Ovary (tissue), 9 donors: ENCODE data around the gene NGRN. TPM values are rescaled to one million over a fixed set of nuclear protein-coding genes. Genes with fewer than 3 reads are reported as not detected.

Source experiments
- DNase-seq, 5 donors: peaks; one replicate each; pipeline ENCODE4 v3.0.0-alpha.2; 2019 to 2020
- H3K27ac ChIP-seq, 2 donors: fragments of 200-600 bp; one replicate each; pipeline versions ENCODE4 v1.5.1 to v1.8.0; 2019 to 2022
- H3K27me3 ChIP-seq: fragments of 200-600 bp; one replicate; pipeline ENCODE4 v1.8.0; 2022
- H3K36me3 ChIP-seq: fragments of 200-600 bp; sonication (generic); one replicate; pipeline ENCODE4 v1.5.1; 2019
- H3K4me1 ChIP-seq: one replicate; pipeline ENCODE4 v1.8.1; 2013; ENCODE audit warnings: mild to moderate bottlenecking, moderate library complexity; ENCODE audit not compliant: insufficient read depth
- H3K4me3 ChIP-seq: fragments of 200-600 bp; sonication (generic); one replicate; pipeline ENCODE4 v1.5.1; 2017
- H3K9me3 ChIP-seq, 2 donors: fragments of 200-600 bp in 1 of 2; sonication (generic) in 1 of 2; one replicate each; pipeline versions ENCODE4 v1.5.1 to v1.8.1; 2013 to 2019; ENCODE audit warnings: mild to moderate bottlenecking in 1 of 2, moderate library complexity in 1 of 2
- EP300 ChIP-seq: sonication (generic); formaldehyde crosslinking; IDR thresholded peaks from one replicate; pipeline ENCODE4 v1.6.1; 2017; ENCODE audit warnings: antibody characterized with exemption
- POLR2A ChIP-seq: fragments of 450-650 bp; IDR thresholded peaks from one replicate; pipeline ENCODE4 v1.6.1; 2017; ENCODE audit warnings: antibody characterized with exemption, mild to moderate bottlenecking, moderate library complexity
- WGBS, 3 donors: extraction: QIAGEN DNeasy Blood & Tissue Kit in 1 of 3; methylation state at CpG; one replicate each; pipeline versions ENCODE4 v1.1.5 to v1.1.7; 2013 to 2017; 5-methylcytosine and 5-hydroxymethylcytosine counted together
- intact Hi-C, 4 donors: fragments of 100-400 bp; cut with DNase I; formaldehyde crosslinking; loops; one replicate each; pipeline versions ENCODE4 v1.11.0 to v1.15.1; 2022 to 2023
- polyA plus RNA-seq, 2 donors: library from polyadenylated mRNA; stranded (reverse); fragments of 200-250 nt in 1 of 2; fragments of 350-450 nt in 1 of 2; fragmentation: Illumina TruSeq in 1 of 2; extraction: RNeasy Lipid Tissue Mini Kit (QIAGEN cat#74804) in 1 of 2; gene quantifications; one replicate each; pipeline ENCODE4 v1.2.3, GENCODE V29; 2013 to 2014
- total RNA-seq, 7 donors: library from RNA; depleted of rRNA in 2 of 7; stranded (reverse); fragments of >200 nt in 2 of 7; fragmentation: NEBNext Ultra II Directional in 3 of 7; extraction: Animal tissue kit (Norgen Biotek cat#: 25700) in 3 of 7; gene quantifications; one replicate each; pipeline versions ENCODE4 v1.1.0 to v1.2.4, GENCODE V29; 2016 to 2023
- TF ChIP-seq, protein P1 (sequence below), 3 donors: fragments of 450-650 bp in 2 of 3; fragments of 200-600 bp in 1 of 3; IDR thresholded peaks; one replicate each; pipeline versions ENCODE4 v1.5.1 to v1.8.0; 2016 to 2022; ENCODE audit warnings: antibody characterized with exemption in 3 of 3, mild to moderate bottlenecking in 1 of 3
- donor health status: DM: no; HTN: no; CAD: no; lungs with moderate emphysema.
- donor health status: DM: no; HTN: no; CAD: no.
- donor health status: Bipolar disorder and iron deficiency.
- donor health status: DM: yes; HTN: yes; CAD: no.
- donor health status: DM: no; HTN: no; CAD: no.
- donor health status: DM: yes; HTN: yes; CAD: no.

Gene NGRN
- total and polyA plus RNA-seq, 9 donors: 52.8 to 112 (median 86.0) TPM

DNA sequence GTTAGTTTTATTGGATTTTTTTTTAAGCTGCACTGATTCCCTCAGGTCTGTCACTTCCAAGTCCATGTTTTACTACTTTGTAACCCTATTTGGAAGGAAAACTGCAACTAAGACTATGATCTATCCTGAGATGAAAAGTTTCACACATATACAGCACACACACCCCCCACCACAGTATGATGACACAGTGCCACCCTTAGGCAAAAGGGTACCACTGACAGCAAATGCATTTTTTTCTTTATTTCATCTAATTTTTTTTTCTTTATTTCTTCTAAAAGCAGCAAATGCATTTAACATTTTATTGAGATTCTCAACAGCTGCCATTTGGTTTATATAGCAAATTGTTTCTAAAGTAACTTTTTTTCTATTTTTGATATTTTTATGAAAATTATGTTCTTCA lies 21.2 kb downstream of the NGRN start:
- Histone ChIP-seq H3K4me1 (no peaks in the 10 kb centered on the region), H3K36me3 (no peaks in the 10 kb centered on the region), H3K27me3 (no peaks in the 10 kb centered on the region), H3K9me3 (no peaks in the 10 kb centered on the region), H3K27ac (no peak overlapping the region), H3K4me3 (no peak overlapping the region)
- no peak for TF ChIP-seq POLR2A
- TF ChIP-seq, protein P1, sequence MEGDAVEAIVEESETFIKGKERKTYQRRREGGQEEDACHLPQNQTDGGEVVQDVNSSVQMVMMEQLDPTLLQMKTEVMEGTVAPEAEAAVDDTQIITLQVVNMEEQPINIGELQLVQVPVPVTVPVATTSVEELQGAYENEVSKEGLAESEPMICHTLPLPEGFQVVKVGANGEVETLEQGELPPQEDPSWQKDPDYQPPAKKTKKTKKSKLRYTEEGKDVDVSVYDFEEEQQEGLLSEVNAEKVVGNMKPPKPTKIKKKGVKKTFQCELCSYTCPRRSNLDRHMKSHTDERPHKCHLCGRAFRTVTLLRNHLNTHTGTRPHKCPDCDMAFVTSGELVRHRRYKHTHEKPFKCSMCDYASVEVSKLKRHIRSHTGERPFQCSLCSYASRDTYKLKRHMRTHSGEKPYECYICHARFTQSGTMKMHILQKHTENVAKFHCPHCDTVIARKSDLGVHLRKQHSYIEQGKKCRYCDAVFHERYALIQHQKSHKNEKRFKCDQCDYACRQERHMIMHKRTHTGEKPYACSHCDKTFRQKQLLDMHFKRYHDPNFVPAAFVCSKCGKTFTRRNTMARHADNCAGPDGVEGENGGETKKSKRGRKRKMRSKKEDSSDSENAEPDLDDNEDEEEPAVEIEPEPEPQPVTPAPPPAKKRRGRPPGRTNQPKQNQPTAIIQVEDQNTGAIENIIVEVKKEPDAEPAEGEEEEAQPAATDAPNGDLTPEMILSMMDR (IDR thresholded peaks at IDR 0.05): no peak
- no peak for TF ChIP-seq EP300
- intact Hi-C loops: no loop called here
- DNase-seq: no peak

DNA sequence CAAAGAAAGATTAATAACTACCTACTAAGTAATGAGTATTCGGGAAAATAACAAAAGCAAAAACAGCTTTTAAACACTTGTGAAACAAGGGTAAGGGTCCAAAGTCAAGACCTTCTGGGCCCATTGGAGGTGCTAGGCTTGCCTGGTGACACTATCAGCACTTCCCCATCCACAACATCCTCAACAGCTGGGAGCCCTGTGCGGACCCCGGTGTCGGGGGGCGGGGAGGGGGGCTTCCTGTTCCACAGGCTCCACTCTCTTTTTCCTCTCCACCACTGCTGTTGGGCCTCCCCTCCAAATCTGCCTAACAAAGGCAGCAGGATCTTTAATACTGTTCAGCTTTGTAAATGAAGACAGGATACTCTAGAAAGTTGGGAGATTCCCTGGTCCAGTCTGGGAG lies 21.6 kb downstream of the NGRN start:
- no peak for DNase-seq
- Histone ChIP-seq H3K9me3 (no peaks in the 10 kb centered on the region), H3K4me3 (no peak overlapping the region), H3K4me1 (no peaks in the 10 kb centered on the region), H3K27ac (no peak overlapping the region), H3K36me3 (no peaks in the 10 kb centered on the region), H3K27me3 (no peaks in the 10 kb centered on the region)
- TF ChIP-seq POLR2A: no peak
- TF ChIP-seq, protein P1 (IDR thresholded peaks at IDR 0.05): no peak
- no peak for TF ChIP-seq EP300
- 42 to 56% (median 52%) methylated on average over 5 of the region's 5 CpGs for WGBS, 3 donors
- intact Hi-C loops: no loop called here

DNA sequence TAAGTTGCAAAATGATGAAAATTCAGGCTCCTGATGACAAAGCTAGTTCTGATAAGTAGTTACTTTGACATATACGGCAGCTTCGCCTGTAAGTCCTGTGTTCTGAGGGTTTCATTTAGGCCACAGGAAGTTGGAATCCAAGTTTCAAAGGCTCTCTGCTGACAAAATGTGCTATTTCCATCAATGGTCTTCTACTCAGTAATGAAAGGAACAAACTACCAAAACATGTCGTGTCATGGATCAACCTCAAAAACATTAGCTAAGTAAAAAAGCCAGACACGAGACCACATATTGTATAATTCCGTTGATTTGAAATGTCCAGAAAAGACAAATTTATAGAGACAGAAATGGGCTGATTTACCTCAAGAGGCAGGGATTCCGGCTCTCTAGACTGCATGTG lies 22.5 kb downstream of the NGRN start:
- Histone ChIP-seq H3K27ac (no peak overlapping the region), H3K36me3 (no peaks in the 10 kb centered on the region), H3K9me3 (no peaks in the 10 kb centered on the region), H3K4me3 (no peak overlapping the region), H3K27me3 (no peaks in the 10 kb centered on the region), H3K4me1 (no peaks in the 10 kb centered on the region)
- DNase-seq: no peak
- WGBS, 3 donors: 90 to 97% (median 92%) methylated on average over 6 of the region's 6 CpGs
- TF ChIP-seq, protein P1 (IDR thresholded peaks at IDR 0.05): no peak
- no peak for TF ChIP-seq POLR2A
- TF ChIP-seq EP300: no peak
- intact Hi-C loops: no loop called here

DNA sequence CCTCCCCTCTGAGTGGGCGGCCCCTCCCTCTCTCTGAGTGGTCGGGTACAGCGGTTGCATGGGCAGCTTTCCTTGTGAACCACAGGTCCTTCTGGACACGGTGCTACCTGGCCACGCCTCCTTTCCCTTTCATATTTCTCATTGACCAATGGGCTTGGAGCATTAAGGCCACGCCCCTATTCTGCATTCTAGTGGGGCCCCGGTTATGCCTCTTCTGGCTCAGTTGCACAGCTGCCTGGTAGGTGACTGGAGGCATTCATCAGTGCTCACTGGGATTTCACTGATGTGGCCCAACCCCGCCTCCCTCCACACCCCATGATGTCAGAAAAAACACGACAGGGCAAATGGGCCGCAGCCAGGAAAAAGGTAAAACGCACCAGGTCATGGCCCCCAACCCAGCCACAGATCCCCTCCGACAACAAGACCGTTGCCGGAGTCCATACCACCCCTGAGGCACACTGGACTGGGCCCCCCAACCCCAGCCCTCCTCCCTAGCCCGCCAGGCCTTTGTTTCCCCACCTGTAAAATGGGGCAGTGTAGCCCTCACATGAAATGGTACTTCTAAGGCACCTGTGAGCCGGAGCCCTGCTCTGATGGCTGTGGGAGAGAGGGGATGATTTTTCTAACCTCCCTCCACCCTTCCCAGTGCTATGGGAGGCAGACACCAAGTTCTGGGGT lies 26.3 kb downstream of the NGRN start:
- Histone ChIP-seq H3K4me1 (no peaks in the 10 kb centered on the region), H3K4me3 (no peak overlapping the region), H3K27ac (no peak overlapping the region), H3K9me3 (no peaks in the 10 kb centered on the region), H3K27me3 (no peaks in the 10 kb centered on the region), H3K36me3 (no peaks in the 10 kb centered on the region)
- 75 to 78% (median 78%) methylated on average over 16 of the region's 16 CpGs for WGBS, 3 donors
- DNase-seq: no peak
- intact Hi-C loops: no loop called here
- TF ChIP-seq EP300: no peak
- TF ChIP-seq POLR2A: no peak
- TF ChIP-seq, protein P1 (IDR thresholded peaks at IDR 0.05): no peak
